Activated T-helper 1 cell treated with Interleukin-2 at 50 U/mL for 16 hours (primary cell): Measurements from ENCODE around the gene RIN3.
A peak's percentile ranks its signal among the peaks of the same experiment; 100 is the strongest.

Source experiments
- DNase-seq: peaks from one replicate; pipeline ENCODE4 v3.0.0-alpha.2; 2020; ENCODE audit warnings: low read depth

The RIN3 gene

DNA sequence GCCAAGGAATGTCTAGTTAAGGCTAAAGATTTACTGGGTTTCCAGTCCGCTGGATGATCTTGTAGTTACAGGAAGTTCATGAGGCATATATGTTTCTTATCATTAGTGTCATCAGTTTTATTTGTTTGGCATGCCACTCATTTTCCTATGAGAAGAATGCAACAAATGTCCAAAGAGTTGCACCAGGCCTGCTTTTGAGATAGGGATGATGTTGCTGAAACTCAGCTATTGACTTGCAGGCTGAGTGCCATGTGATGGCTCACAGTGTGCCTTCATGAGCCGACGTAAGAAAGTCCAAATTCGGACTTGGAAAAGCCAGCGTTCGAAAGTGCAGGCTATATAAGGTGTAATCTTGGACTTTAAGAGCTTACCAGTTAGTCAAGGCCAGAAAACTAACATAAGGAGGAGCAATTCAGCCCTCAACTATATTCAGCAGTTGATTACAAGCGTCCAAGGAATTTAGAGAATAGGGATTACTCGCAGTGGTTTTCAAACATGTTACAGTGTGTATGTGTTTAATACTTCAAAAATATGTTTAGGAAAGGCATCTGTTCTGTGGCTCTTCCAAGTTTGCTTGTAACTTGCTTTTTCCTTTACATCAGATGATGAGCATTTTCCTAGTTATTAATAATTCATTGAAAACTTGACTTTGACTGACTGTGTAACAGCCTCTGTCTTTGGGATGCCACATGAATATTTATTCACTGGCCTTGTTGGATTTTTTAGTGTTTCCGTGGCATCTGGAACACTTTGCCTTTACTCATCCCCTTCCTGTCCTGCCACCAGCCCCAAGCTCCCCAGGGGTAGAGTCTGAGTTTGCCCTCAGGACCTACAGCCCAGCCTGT lies 133.6 kb downstream of the RIN3 start:
- DNase-seq, result no peak

DNA sequence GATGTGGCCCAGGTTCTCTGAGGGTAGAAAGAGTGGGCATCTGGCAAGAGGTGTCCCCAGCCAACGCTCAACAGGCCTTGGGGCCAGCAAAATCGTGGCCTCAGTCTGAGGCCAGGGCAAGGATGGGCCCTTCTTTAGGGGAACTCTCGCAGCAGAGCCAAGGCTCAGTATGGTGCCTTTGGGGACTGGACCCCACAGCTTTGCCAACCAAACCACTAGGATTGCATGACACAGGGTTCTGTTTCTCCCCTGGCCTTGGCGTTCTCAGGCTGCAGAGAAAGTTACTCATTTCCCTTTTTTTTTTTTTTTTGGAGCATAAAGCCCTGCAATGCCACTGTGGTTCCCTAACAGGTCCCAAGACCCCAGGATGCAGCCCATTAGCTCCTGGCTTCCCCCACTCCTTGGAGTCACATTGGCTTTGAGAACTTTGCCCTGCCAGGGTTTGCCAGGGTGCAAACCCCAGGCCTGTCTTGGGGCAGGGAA lies 134.3 kb downstream of the RIN3 start:
- DNase-seq, result no peak

DNA sequence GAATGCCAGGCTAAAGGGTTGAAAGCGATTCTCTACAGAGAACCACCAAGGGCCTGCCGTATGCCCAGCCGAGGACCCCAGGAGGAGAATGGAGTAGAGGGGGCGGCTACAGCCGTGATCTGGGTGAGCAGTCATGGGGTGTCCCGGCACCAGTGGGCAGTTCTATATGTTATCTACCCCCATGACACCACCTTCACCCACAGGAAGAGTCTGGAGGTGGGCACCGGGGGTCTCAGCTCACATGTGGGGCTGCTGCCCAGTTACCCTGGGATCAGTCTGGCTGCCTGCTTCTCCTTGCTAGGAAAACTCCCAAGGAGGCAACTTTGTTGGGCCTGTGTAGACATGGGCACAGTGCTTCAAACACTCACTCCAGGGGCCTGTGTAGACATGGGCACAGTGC lies 135.5 kb downstream of the RIN3 start:
- no peak for DNase-seq

DNA sequence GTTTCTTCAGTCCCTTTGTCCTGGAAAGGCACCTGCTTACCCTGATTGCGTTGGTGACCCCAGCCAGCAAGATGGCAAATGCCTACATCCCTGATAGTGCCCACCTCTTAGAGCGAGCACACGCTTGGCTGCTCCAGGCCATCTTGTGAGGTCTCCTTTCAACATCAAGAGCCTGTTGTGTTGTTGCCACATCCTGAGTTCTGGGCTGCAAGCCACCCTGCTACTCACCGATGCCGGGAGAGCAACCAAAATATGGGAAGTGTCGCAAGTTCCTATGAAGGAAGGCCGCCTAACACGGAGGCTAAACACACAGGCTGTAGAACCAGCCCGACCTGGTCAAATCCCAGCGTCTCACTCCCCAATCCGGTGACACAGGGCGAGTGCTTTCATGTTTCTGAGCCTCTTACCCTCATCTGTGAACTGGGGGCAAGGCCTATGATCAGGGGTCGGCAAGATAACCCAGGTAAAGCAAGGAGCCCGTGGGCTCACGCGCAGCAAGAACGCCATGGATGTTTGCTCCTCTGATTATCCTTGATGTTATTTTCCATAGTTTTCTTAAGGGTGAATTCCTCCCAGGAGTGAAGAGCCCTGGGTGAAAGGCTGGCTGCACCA lies 136.5 kb downstream of the RIN3 start:
- no peak for DNase-seq

DNA sequence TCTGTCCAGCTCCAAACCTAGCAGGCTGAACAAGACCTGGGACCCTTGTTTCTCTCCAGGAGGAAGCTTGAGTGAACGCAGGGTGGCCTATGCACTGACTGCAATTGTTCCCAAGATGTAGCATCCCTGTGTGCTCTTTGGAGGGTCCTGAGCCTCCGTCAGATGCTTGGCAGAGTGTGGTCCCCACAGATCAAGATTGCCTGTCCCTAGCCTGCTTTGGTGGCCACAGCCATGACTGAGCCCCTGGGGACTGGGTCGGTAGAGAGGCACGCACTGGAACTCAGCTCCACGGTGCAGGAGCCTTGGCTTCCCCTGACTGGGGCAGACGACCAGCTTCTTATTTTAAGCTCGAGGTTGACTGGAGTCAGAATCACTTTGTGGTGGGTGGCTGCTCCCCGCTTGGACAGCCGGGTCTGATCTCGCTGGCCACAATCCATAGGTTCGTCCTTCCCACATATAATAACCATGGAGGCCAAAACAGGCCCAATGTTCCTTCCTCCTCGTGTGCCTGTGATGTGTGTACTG lies 137.1 kb downstream of the RIN3 start:
- DNase-seq, result no peak

DNA sequence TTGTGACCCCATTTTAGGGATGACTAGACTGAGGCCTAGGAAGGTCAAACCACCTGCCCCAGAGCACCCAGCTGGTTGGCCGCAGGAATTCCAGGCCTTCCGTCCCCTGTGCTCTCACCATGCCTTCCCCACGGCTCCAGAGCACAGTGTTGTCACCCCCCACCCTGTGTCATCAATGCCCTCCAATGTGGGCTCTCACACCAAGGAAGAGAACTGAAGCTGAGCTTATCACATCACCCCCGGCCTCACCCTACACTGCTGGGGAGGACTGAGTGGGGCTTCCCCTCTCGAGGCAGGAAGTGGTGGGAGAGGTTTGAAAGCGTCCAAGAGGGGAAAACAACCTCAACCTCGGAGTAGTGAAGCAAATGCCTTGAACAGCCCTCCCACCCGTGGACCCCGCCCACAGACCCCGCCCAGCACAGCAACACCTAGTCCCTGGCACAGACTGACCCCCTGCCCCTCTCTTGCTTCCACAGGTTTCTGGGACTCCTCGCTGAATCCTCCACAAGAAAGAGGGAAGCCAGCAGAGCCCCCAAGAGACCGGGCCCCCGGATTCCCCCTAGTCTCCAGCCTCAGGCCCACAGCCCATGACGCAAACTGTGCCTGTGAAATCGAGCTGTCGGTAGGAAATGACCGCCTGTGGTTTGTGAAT lies 137.7 kb downstream of the RIN3 start:
- peak; percentile 68 for DNase-seq

DNA sequence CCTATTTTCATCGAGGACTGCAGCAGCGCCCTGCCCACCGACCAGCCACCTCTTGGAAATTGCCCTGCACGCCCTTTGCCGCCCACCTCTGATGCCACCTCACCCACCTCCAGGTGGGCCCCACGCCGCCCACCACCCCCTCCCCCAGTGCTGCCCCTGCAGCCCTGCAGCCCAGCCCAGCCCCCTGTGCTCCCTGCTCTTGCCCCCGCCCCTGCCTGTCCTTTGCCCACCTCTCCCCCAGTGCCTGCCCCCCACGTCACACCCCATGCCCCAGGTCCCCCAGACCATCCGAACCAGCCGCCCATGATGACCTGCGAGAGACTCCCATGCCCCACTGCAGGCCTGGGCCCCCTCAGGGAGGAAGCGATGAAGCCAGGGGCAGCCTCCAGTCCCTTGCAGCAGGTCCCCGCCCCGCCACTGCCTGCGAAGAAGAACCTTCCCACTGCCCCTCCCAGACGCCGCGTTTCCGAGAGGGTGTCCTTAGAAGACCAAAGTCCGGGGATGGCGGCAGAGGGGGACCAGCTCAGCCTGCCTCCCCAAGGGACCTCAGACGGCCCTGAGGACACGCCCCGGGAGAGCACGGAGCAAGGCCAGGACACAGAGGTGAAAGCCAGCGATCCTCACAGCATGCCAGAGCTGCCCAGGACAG lies 138.3 kb downstream of the RIN3 start:
- no peak for DNase-seq

DNA sequence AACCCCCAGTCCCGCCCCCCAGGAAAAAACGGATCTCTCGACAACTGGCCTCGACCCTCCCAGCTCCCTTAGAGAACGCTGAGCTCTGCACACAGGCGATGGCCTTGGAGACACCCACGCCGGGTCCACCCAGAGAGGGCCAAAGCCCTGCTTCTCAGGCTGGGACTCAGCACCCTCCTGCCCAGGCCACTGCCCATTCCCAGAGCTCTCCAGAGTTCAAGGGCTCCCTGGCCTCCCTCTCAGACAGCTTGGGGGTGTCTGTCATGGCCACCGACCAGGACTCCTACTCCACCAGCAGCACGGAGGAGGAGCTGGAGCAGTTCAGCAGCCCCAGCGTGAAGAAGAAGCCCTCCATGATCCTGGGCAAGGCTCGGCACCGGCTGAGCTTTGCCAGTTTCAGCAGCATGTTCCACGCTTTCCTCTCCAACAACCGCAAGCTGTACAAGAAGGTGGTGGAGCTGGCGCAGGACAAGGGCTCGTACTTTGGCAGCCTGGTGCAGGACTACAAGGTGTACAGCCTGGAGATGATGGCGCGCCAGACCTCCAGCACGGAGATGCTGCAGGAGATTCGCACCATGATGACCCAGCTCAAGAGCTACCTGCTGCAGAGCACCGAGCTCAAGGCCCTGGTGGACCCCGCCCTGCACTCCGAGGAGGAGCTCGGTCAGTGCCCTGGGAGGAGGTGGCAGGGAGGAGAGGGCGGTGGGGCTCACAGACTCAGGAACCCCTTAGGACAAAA lies 139.0 kb downstream of the RIN3 start:
- no peak for DNase-seq

DNA sequence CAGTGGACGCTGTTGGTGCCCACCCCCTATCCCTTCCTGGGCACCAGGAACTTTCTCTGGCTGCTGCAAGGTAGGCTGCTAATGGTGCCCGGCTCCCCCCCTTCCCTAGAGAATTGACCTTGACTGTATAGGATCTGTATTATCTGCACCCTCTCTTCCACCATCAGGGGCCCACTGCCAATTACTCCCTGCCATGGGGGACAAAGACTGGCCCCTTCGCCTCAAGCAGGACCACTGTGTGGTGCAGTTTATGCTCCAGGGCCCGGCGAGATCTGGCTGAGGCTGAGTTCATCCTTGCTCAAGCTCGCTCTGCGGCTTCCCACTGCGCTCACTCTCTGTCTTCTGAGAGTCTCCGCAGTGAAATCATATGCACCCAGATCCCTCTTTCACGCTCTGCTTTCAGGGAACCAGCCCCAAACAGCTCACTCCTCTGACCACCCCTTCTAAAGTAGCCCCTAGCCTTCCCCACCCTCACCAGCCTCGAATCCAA lies 139.6 kb downstream of the RIN3 start:
- DNase-seq, result no peak

DNA sequence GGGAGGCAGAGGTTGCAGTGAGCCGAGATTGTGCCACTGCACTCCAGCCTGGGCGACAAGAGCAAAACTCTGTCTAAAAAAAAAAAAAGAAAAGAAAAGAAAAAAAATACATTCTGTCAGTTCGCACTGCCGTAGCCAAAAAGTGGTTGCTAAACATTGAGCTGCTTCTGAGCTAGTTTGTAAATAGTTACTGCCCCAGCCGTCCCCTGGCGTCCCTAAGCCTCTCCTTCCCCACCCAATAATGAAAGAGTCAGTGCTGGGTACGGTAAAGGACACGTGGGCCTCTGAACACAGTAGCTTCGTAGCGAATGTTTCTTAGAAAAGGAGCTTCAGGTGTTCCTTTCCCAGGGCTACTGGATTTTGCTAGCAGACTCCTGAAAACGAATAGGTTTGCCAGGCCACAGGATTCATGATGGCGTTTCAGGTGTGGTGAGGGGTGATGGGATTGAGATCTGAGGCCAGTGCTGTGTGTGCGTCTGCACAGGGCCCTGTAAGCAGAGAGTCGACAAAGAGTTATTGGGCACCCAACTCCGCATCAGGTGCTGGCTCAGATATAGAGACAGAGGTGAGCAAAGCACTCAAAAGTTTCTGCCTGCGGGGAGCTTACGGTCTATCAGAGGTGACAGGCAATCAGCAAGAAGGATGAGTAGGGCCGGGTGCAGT lies 140.8 kb downstream of the RIN3 start:
- DNase-seq, result no peak

DNA sequence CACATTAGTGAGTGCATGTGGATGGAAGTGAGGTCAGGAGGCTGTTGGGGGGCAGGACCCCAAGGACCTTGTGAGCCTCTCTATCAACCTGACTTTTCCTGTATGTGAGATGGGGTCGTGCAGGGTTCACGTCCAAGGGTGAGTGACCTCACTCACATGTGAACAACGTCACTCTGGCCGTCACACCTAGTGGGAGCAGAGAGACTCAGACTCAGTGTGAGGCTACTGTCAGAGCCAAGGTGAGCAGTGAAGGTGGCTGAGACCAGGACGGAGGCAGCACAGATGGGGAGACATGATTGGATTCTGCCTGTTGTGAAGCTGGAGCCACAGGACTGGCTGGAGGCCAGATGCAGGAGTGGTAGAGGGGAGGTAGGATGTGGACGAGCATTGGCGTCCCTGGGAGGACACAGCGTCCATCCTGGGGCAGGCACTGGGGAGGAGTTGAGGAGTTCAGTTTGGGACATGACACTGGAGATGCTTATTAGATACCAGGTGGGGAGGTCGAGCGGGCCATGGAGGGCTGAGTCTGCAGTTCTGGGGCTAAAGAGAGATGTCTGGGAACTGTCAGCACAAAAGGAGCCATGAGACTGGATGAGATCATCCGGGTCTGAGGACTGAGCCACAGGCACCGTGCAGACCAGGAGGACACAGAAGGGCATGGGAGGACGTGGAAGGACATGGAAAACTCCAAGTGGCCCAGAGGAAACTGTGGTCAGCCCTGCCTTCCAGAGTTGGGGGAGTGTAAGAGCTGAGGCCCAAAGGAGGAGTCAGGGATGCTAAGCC lies 142.0 kb downstream of the RIN3 start:
- no peak for DNase-seq

DNA sequence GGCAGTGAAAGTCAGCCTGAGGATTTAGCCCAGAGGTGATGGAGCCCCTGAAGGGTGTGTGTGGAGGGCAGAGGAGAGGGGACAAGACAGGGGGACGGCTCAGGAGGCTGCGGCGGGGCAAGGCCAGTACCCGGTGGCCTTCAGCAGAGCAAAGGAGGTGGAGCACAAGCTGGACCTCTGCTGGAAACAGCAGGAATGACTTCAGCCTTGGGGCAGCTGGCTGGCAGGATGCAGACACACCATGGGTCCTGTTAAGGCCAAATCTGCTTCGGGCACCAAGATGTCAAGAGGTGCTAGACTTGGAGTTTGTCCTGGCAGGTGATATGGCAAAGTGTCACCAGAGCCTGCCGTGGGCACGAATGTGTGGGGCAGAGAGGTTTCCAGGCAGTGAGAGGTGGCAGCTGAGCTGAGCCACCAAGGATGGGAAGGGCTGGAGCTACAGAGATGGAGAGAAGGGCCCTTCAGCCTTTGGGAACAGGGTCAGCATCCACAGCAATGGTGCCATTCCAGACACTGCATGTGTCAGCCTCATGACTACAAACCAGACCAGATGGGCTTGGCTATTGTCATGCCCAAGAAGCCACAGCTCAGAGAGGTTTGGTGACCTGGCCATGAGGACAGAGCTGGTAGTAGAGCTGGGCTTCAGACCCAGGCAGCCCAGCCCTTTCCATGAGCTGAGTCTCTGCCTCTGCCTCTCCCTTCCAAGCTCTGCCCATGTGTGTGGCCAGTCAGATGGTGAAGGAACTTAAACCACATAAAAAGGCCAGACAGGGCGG lies 142.9 kb downstream of the RIN3 start:
- no peak for DNase-seq

DNA sequence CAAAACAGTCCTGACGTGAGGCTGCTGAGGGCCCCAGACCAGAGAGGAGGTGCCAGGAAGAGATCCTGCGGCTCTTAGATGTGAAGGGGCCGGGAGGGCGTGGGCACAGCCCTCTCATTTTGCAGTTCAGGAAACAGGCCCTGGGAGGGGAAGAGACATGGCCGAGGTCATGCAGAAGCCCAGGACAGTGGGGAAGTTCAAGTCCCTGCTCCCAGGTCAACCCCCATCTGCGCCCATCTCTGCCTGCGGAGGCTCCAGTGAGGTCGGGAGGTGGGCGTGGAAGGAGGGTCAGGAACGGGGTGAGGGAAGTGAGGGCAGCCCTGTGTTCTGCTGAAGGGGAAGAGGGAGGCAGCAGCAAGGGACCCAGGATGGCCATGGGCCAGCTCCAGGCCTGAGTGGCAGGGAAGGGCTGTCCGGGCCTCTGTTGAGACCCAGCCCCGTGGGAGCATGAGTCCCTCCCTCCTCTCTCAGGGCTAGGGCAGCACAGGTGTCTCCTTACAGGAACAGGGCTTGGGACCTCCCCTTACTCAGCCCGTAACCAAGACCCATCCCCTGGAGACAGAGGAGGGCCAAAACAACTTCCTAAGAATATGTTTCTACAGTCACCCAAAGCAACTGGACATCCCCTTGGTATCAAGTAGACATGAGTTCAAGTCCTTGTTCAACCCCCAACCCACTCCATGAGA lies 144.0 kb downstream of the RIN3 start:
- no peak for DNase-seq

DNA sequence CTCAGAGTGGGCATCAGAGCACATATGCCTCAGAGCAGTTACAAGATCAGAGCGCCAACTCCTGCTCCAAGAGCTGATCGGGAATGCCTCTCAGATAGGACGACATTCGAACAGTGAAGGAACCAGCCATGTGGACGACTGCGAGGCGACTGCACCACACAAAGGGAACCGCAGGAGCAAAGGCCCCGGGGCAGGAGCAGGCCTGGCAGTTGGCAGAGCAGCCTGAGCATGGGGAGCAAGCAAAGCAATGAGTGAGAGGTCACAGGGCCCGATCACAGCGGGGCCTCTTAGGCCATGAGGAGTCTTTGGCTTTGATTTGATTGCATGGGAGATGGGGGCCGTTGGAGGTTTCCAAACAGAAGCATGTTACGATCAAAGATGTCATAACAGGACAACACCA lies 144.6 kb downstream of the RIN3 start:
- no peak for DNase-seq

DNA sequence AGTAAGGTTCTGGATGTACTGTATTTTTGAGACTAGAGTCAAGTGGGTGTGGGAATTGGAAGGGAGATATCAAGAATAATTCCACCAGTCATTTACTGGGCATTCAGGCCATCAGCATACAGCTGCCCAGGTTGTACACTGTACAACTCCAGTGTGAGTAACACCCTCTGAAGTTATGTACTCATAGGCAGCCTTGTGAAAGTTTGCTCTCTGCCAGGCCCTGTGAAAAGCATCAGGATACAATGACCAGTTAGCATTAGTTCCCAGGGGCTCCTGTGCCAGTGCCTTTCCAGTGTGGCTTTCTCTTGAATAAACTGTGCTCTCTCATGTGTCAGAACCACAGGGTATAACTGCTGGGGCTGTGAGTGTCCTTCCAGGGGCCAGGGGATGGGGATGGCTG lies 145.1 kb downstream of the RIN3 start:
- no peak for DNase-seq

DNA sequence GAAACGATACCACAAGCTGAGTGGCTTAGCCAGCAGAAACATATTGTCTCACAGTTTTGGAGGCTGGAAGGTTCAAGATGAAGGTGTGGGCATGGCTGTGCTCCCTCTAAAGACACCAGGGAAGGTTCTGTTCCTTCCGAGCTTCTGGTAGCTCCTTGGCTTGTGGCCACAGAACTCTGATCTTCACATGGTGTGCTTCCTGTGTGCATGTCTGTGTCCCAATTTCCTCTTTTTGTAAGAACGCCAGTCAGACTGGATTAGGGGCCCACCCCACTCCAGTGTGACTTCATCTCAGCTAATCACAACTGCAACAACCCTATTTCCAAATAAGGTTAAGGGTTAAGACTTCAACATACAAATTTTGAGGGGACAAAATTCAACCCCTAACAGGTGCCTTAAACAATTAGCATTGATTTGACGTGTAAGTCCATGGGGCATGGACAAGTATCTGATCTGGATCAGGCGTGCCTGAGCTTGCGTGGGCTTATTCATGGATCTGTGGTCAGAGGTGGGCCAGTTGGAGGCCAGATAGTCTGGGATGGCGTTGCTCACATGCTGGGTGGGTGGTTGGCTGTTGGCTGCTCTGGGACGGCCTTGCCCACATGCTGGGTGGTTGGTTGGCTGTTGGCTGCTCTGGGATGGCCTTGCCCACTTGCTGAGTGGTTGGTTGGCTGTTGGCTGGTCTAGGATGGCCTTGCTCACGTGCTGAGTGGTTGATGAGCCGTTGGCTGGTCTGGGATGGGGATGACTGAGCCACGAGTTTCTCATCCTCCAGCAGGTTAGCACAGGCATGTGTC lies 146.4 kb downstream of the RIN3 start:
- DNase-seq, result no peak

DNA sequence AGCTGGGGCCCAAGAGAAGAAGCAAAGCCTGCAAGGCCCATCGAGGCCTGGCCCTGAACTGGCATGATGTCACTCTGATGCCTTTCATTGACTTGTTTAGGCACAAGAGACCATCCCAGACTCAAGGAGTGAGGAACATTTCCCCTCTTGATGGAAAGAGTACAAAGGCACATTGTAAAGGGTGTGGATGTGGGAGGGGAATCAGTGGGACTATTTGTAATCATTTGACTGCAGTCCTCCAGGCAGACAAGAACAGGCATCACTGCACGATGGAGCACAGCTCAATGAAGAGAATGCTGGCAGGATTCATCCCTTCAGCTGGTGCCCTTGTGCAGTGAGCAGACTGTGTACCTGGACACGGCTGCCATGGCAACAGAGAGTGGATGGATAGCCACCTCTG lies 147.0 kb downstream of the RIN3 start:
- DNase-seq, result no peak

DNA sequence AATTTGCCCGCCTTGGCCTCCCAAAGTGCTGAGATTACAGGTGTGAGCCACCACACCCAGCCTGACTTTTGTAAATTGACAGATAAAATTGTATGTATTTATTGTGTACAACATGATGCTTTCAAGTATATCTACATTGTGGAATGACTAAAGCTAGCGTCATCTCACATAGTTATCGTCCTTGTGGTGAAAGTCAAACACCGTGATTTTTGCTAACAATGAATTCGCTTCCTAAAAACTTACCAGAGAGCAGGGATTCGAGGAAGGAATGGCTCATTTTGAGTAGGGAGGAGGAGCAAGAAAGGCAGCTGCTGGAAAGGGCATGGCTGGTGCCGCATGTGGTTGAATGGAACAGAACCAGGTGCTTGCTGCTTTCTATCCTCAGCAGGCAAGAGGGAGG lies 149.5 kb downstream of the RIN3 start:
- no peak for DNase-seq
